GM18520 (cell line): ENCODE results near the gene NAAA.
A peak's percentile ranks its signal among the peaks of the same experiment; 100 is the strongest.
"Not testable (repeated sequence)": the region's sequence is repeated elsewhere in the genome, so short reads cannot be mapped to it uniquely, and the experiment has no call there.

Experiments
- ATAC-seq: cut with Tn5 transposase; IDR thresholded peaks from one replicate; pipeline ENCODE4 v1.9.1; 2021; ENCODE audit not compliant: unreplicated experiment

The NAAA gene

DNA sequence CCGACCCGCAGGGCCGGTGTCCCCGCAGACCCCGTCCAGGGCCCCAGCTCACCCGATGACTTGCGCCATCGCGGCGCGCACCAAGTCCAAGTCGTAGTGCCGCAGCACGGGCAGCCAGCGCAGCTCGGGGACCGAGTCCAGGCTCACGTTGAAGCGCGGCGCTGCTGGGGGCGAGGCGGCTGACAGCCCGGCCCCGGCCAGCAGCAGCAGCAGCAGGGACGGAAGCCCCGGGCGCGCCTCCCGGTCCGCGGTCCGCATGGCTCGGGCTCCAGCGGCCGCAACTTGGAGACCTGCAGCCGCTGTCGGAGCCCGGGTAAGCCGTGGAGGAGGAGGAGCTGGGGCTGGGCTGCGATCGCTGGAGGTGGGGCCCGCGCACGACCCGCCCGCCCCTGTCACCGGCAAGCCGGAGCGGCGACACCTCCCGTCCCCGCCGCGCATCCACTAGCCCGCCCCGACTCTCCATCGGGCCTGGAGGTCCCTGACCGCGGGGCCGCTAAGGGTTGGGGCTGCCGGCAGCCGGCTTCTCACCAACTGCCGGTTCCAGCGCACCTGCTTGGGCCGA lies at the start of gene NAAA:
Gene NAAA, minus strand, starts transcription at position 322 of the 562 bp plus-strand sequence. Its CDS starts 64 bp downstream, at position 258.
- peak; percentile 76 for ATAC-seq

DNA sequence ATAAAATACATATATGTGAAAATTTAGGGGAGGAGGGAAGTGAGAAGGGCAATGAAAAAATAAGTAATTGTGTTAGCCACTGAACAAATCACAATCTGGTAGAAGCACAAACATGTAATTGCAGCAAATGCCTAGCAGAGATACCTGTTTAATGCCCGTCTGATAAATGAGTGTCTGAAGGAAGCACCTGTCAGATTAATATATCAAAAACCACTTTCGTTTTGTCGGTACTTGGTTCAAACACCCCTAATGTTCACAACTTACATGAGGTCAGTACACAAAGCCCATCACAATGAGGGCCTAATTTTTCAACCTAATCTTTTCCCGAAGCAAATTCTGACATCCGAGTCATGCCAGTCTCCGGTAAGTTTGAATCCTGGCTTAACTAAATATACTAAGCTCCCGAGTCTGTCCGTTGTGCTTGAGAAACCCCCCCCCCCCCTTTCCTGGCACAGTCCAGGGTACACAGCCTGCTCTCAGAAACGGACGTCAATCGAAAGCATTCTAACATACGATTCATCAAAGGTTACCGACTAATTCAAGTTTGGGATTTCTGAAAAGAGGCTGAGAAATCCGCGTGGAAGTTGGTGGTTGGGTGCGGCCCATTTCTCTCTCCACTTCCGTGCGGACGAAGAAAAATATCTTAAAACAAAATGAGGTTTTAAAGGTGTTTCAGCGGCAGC lies 49.2 kb upstream of the NAAA start:
- ATAC-seq, result no peak

GRCh38 chr4:75985116-75985515 lies 44.3 kb upstream of the NAAA start:
- no peak for ATAC-seq

DNA sequence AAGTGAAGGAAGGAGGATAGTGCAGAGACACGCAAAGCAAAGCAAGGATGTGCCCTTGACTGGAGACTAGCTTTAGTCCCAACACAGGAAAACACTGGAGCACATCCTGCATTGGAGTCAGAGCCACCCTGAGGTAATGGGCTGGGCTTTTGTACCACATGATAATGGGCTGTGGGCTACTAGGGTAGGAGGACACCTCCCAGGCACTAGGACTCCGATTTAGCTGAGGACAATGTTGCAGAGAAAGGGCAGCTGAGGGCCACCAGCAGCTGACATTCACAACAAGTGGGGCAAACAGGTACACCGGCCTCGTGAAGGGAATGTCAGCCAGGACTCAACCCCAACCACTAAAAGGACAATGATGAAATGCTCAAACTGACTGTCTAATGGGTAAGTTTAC lies 39.8 kb upstream of the NAAA start:
- no peak for ATAC-seq

DNA sequence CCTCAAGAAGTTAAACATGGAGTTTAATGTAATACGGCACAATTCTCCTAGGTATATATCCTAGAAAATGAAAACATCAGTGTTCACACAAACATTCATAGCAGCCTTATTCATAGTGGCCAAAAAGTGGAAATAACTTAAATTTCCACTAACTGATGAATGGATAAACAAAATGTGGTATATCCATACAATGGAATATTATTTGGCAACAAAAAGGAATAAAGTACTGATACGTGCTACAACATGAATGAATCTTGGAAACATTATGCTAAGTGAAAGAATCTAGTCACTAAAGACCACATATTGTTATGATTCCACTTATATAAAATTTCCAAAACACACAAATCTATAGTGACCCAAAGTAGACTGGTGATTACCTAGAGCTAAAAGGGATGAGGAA lies 35.4 kb upstream of the NAAA start:
- no peak for ATAC-seq

- ATAC-seq, result no peak
Observed at GRCh38 chr4:75973766-75974165, 33.0 kb upstream of the NAAA start.

DNA sequence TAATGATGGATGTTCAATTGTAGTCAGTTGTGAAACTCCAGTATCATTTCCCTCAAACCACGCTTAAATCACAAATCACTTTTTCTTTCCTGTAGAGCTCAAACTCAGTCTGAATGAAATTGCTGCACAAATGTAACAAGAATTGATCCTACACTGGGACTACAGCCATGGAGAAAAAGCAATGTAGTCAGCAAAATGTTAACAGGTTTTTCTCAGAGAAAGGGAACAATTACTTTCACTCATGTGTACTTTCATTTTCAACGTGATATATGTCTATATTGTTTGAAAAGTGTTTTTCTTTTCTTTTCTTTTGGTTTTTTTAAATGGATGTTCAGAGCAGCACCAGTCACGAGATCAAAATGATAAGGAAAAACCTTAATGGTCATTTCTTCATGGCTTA lies 27.3 kb upstream of the NAAA start:
- ATAC-seq, result no peak

DNA sequence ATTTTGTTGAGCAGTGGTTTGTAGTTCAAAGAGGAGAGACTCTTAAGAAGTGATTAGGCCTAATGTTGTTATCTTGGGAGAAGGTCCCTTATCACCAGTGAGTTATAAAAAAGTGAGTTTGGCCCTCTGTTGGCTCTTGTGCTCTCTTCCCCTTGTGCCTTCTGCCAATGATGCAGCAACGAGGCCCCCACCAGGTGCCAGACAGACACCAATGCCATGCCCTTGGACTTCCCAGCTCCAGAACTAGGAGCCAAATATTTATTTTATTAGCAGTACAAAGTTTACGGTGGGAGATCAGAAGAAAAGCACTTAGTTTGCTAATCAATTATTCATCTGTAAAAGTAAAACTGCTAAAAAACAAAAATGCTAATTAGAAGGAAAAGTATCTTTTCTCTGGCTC lies 22.7 kb upstream of the NAAA start:
- ATAC-seq, result no peak

GRCh38 chr4:75962072-75962471 lies 21.3 kb upstream of the NAAA start:
- ATAC-seq, result not testable (repeated sequence)

DNA sequence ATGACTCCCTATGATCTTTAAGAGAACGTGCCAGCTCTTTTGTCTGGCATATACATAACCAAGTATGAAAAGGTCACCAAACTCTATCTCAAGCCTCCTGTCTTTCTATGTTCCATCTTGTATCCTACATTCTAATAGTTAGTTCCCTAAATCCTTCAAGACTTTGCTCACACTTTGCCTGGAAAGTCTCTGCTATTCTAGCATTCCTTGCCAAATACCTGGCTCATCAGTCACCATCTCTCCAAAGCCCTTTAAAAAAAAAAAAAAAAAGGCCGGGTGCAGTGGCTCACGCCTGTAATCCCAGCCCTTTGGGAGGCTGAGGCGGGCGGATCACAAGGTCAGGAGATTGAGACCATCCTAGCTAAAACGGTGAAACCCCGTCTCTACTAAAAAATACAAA lies 17.7 kb upstream of the NAAA start:
- ATAC-seq, result not testable (repeated sequence)

GRCh38 chr4:75954811-75955210 lies 14.0 kb upstream of the NAAA start:
- not testable (repeated sequence) for ATAC-seq

DNA sequence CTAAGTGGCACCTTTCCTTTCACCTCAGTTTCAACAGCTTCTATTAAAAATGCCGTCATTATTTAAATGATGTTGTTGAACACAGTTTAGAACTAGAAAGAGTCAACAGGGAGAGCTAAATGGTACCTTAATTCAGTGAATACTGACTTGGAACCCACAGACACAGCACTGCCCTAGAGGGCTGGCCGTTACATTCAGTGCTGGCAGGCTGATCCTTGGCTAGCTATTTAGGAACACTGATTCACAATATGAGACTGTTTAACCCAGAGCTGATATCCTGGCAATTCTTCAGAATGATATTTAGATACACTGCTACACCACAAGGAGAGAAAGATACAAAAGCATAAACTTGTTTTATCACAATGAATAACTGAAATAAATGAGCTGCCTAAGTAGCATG lies 12.7 kb upstream of the NAAA start:
- ATAC-seq, result no peak

- no peak for ATAC-seq
Observed at GRCh38 chr4:75950213-75950815, 9.5 kb upstream of the NAAA start.

DNA sequence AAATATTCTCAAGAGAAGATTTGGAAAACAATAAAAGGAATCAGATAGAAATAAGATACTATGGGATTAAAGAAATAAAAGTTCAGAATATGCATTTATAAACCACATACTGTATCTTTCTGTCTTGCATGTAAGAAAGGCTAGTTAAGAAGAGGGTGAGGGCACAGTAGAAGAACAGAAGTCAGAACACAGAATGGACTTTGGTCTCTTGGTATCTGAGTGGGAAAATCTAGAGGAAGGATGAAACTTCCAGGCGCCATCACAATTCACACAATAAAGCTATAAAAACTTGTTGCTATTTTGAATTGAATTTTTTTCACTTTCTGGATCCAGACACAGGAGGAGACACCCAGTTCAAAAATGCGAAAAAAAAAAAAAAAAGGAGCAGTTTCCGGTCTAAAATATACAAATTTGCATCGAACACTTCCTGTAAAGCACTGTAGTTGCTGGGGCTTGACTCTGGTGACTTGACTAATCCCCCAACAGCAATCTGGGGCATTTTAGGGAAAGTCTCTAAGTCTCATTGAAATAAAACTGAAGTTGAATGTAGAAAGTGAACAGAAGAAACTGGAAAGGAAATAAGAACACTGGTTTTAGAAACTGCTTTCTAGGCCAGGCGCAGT lies 8.1 kb upstream of the NAAA start:
- ATAC-seq, result peak; percentile 68

DNA sequence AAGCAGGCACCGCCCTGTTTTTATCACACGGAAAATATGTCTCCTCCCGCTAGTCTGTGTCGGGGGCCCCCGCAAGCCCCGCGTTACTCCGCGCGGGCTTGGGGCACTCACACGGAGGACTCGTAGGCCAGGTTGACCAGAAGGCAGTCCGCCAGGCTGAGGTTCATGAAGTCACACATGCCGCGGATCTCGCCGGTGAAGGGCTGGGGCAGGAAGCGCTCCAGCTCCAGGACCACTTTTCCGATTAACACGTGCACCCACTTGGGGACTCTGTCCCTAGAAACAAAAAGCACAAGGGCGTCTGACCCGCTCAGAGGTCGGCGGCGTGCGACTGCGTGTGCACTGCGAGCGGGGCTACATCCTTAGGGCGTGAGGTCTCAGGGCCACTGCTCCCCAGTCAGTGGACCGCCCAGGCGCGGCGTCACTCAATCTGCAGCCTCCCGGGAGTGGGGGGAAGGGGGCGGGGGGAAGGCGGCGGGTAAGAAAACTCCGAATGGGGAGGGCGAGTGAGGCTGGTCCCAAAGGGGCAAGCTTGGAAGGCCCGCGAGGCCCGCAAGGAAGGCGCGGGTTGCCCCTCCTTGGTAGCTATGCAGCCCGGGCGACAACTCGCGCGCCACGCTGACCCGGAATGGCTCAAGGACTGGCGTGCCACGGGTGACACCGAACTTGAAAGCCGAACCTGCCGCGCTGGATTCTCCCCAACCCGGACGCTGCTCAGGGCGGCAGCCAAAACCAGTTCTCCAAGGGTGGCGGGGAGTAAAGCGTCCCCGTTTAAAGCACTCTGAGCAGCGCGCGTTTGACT lies 722 bp downstream of the NAAA start:
- peak; percentile 28 for ATAC-seq

DNA sequence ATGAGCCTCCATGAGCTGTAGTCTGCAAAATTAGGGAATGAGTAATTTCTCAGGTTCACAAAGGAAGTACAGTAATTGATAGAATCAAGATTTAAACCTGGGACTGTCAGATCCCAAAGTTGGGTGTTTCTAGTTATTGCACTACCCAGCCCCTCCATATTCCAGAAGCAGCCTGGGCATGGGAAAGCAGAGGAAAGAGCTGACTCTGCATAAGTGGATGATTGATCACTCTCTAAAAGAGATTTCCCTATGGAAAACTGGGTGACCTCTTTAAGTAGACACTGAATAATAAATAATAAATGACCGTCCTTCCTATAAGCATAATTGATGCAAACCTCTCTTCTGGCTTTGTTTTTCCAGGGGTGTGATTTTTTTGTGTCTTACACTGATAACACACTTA lies 5.2 kb downstream of the NAAA start:
- ATAC-seq, result no peak

GRCh38 chr4:75930152-75930551 lies 10.7 kb downstream of the NAAA start:
- no peak for ATAC-seq

DNA sequence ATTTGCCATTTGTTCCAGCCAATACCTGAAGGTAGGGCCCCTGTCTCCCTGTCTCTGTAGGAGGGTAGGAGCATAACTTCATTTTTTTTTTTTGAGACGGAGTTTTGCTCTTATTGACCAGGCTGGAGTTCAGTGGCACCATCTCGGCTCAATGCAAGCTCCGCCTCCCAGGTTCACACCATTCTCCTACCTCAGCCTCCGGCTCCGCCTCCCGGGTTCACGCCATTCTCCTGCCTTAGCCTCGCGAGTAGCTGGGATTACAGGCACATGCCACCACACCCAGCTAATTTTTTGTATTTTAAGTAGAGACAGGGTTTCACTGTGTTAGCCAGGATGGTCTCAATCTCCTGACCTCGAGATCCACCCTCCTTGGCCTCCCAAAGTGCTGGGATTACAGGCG lies 15.9 kb downstream of the NAAA start:
- ATAC-seq, result not testable (repeated sequence)

- no peak for ATAC-seq
Observed at GRCh38 chr4:75924309-75924827, 16.4 kb downstream of the NAAA start.

- no peak for ATAC-seq
Observed at GRCh38 chr4:75922588-75922987, 18.2 kb downstream of the NAAA start.

DNA sequence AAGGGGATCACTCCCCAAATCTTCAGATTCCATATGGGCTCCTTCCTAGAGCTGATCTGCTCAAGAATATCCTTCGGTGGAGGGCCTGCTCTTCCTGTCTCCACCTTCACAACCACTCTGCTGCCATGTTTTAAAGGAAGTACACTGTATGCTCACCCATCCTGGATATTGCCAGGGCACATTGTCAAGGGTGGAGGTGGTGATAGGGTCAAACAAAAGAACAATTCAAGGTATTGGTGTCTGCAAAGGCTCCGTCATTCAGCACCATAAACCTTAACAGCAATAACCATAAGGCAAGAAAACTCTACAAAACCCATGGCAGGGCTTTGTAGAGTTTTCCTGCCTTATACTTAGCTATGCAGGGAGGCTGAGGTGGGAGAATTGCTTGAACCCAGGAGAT lies 18.9 kb downstream of the NAAA start:
- no peak for ATAC-seq
